HepG2 (cell line): ENCODE data around the gene ZNF747. TPM values are rescaled to one million over a fixed set of nuclear protein-coding genes. Genes with fewer than 3 reads are reported as not detected.

Experiments used
- BRD4 ChIP-seq: sonication (generic); formaldehyde crosslinking; IDR thresholded peaks from 2 replicates; pipeline ENCODE4 v1.4.0; 2020; ENCODE audit warnings: missing genetic modification reagents
- MIER2 ChIP-seq: IDR thresholded peaks from 2 replicates; pipeline ENCODE4 v1.6.1; 2016; ENCODE audit warnings: missing biosample characterization, missing genetic modification reagents
- NCOA2 ChIP-seq: sonication (generic); formaldehyde crosslinking; IDR thresholded peaks from 2 replicates; pipeline ENCODE4 v1.8.0; 2022; ENCODE audit warnings: inconsistent platforms
- POLR2A ChIP-seq, 2 experiments: IDR thresholded peaks; 2 replicates each; pipeline ENCODE4 v1.6.1; 2011; ENCODE audit warnings: low read depth in 2 of 2, low read length in 2 of 2, mild to moderate bottlenecking in 1 of 2, moderate library complexity in 1 of 2; ENCODE audit not compliant: insufficient read depth in 1 of 2
- REL ChIP-seq: sonication (generic); formaldehyde crosslinking; conservative IDR thresholded peaks from 2 replicates; pipeline ENCODE4 v1.8.0; 2022; ENCODE audit warnings: mild to moderate bottlenecking, missing genetic modification reagents, moderate library complexity
- SCMH1 ChIP-seq: sonication (generic); formaldehyde crosslinking; IDR thresholded peaks from 2 replicates; pipeline ENCODE4 v1.9.0; 2021; ENCODE audit warnings: missing genetic modification reagents, mild to moderate bottlenecking, borderline replicate concordance
- SMARCE1 ChIP-seq: fragments of 450-650 bp; IDR thresholded peaks from 2 replicates; pipeline ENCODE4 v1.6.1; 2017; ENCODE audit warnings: borderline replicate concordance
- SSRP1 ChIP-seq: IDR thresholded peaks from 2 replicates; pipeline ENCODE4 v1.6.1; 2016; ENCODE audit warnings: control low read depth
- TBX3 ChIP-seq: fragments of 450-650 bp; IDR thresholded peaks from 2 replicates; pipeline ENCODE4 v1.6.1; 2017; ENCODE audit warnings: antibody characterized with exemption, mild to moderate bottlenecking, inconsistent platforms, borderline replicate concordance
- TMF1 ChIP-seq: sonication (generic); formaldehyde crosslinking; IDR thresholded peaks from 2 replicates; pipeline ENCODE4 v1.8.1; 2022; ENCODE audit warnings: low read depth, missing genetic modification reagents
- ZFP41 ChIP-seq: sonication (generic); formaldehyde crosslinking; IDR thresholded peaks from 2 replicates; pipeline ENCODE4 v1.4.0; 2020; ENCODE audit warnings: mild to moderate bottlenecking, missing genetic modification reagents, borderline replicate concordance
- ZFX ChIP-seq: sonication (generic); formaldehyde crosslinking; IDR thresholded peaks from 2 replicates; pipeline ENCODE4 v1.4.0; 2020; ENCODE audit warnings: mild to moderate bottlenecking, low read depth, missing genetic modification reagents, moderate library complexity
- ZKSCAN5 ChIP-seq: sonication (generic); formaldehyde crosslinking; IDR thresholded peaks from 2 replicates; pipeline ENCODE4 v1.5.1; 2020; ENCODE audit warnings: mild to moderate bottlenecking, missing genetic modification reagents
- ZNF263 ChIP-seq: sonication (generic); formaldehyde crosslinking; IDR thresholded peaks from 2 replicates; pipeline ENCODE4 v1.4.0; 2020; ENCODE audit warnings: missing genetic modification reagents
- ZNF337 ChIP-seq: sonication (generic); formaldehyde crosslinking; IDR thresholded peaks from 2 replicates; pipeline ENCODE4 v1.5.1; 2020; ENCODE audit warnings: missing genetic modification reagents, low read depth, mild to moderate bottlenecking, borderline replicate concordance
- ZNF724P ChIP-seq: sonication (generic); formaldehyde crosslinking; IDR thresholded peaks from 2 replicates; pipeline ENCODE4 v1.8.0; 2022; ENCODE audit warnings: missing genetic modification reagents, borderline replicate concordance
- ZNF790 ChIP-seq: sonication (generic); formaldehyde crosslinking; IDR thresholded peaks from 2 replicates; pipeline ENCODE4 v1.8.0; 2022; ENCODE audit warnings: missing genetic modification reagents, mild to moderate bottlenecking, borderline replicate concordance
- polyA plus RNA-seq, 8 experiments: library from polyadenylated mRNA; depleted of rRNA in 3 of 8; stranded (reverse) in 7 of 8; unstranded in 1 of 8; fragments of >200 nt; fragmentation: Illumina TruSeq in 4 of 8; extraction: Trizol in 4 of 8; gene quantifications; 2 replicates each; pipeline versions ENCODE4 v1.2.1 to v1.2.3, GENCODE V29; 2011 to 2016; ENCODE audit warnings: low read depth in 4 of 8, missing spikeins in 1 of 8, mixed read lengths in 1 of 8; ENCODE audit not compliant: insufficient read depth in 1 of 8
- total RNA-seq, 5 experiments: library from RNA; depleted of rRNA; stranded (reverse); fragments of >200 nt; fragmentation: Illumina TruSeq; extraction: Trizol; gene quantifications; 2 replicates each; pipeline ENCODE4 v1.2.3, GENCODE V29; 2016; ENCODE audit warnings: low read depth in 1 of 5
- TF ChIP-seq, protein P1 (sequence below): sonication (generic); formaldehyde crosslinking; IDR thresholded peaks from 2 replicates; pipeline ENCODE4 v1.5.0; 2020; ENCODE audit warnings: mild to moderate bottlenecking, missing genetic modification reagents, borderline replicate concordance
- TF ChIP-seq, protein P2 (sequence below): sonication (generic); formaldehyde crosslinking; IDR thresholded peaks from 2 replicates; pipeline ENCODE4 v1.4.0; 2020; ENCODE audit warnings: missing genetic modification reagents, borderline replicate concordance
- TF ChIP-seq, protein P3 (sequence below): sonication (generic); formaldehyde crosslinking; IDR thresholded peaks from 2 replicates; pipeline ENCODE4 v1.4.0; 2020; ENCODE audit warnings: missing genetic modification reagents
- TF ChIP-seq, protein P4 (sequence below): sonication (generic); formaldehyde crosslinking; conservative IDR thresholded peaks from 2 replicates; pipeline ENCODE4 v1.8.0; 2022; ENCODE audit warnings: mild to moderate bottlenecking, moderate library complexity, missing genetic modification reagents
- TF ChIP-seq, protein P5 (sequence below): IDR thresholded peaks from 2 replicates; pipeline ENCODE4 v1.6.1; 2016; ENCODE audit warnings: mild to moderate bottlenecking, missing biosample characterization, missing genetic modification reagents

Gene ZNF747
- total and polyA plus RNA-seq, 2 of the 13 experiments (the other 11 are each of a cell fraction or from before 2014, with no cell fraction given) = 7.2 to 10.2 TPM

DNA sequence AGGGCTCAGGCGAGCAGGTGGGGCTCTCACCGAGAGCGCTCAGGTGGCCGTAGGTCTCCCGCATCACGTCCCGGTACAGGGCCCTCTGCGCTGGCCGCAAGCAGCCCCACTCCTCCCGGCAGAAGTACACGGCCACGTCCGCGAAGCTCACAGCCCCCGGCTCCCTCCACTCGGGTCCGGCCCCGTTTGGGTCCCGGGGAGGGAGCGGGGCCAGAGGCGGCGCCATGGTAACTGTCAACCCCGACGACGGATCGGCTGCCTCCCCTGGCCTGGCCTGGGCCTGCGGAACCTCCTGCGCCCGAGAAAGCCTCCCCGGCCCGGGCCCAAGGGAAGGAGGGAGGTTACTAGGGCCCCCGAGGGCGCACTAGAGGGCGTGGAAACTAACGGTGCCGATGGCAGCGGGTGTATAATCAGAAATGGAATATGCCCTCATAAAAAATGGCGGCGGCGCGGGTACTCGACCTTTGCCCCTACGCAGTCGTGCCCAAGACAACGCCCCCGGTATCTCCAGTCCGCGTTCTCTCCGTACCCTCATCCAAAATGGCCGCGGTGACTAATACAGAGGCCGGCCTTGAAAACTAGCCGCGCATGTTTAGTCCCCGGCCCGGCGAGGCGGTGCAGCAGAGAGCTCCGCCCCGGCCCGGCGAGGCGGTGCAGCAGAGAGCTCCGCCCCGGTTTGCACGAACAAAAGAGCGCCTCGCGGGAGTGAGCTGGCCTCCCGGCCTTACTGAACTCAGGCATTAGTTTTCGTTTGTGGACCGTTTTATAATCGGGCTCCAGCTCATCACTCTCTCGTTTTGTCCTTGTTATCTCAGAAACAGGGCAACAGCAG lies 23.5 kb upstream of the ZNF747 start, which contains the start of gene ZNF764 (continued):
- TF ChIP-seq, protein P1, sequence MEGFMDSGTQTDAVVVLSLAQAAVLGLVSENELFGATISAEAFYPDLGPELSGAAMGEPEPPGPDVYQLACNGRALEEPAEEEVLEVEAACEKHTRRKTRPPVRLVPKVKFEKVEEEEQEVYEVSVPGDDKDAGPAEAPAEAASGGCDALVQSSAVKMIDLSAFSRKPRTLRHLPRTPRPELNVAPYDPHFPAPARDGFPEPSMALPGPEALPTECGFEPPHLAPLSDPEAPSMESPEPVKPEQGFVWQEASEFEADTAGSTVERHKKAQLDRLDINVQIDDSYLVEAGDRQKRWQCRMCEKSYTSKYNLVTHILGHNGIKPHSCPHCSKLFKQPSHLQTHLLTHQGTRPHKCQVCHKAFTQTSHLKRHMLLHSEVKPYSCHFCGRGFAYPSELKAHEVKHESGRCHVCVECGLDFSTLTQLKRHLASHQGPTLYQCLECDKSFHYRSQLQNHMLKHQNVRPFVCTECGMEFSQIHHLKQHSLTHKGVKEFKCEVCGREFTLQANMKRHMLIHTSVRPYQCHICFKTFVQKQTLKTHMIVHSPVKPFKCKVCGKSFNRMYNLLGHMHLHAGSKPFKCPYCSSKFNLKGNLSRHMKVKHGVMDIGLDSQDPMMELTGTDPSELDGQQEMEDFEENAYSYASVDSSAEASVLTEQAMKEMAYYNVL (CRISPR knock-in tag) = peak; percentile 72; the same call in 1 of the 2 replicates
- TF ChIP-seq SSRP1 = no peak
- TF ChIP-seq ZNF724P (CRISPR knock-in tag) = no peak
- TF ChIP-seq ZKSCAN5 (CRISPR knock-in tag) = no peak
- TF ChIP-seq NCOA2 (CRISPR knock-in tag) = peak; percentile 28
- TF ChIP-seq MIER2 (CRISPR knock-in tag) = peak; percentile 58; the same call in 1 of the 2 replicates
- TF ChIP-seq SCMH1 = no peak
- TF ChIP-seq, protein P2, sequence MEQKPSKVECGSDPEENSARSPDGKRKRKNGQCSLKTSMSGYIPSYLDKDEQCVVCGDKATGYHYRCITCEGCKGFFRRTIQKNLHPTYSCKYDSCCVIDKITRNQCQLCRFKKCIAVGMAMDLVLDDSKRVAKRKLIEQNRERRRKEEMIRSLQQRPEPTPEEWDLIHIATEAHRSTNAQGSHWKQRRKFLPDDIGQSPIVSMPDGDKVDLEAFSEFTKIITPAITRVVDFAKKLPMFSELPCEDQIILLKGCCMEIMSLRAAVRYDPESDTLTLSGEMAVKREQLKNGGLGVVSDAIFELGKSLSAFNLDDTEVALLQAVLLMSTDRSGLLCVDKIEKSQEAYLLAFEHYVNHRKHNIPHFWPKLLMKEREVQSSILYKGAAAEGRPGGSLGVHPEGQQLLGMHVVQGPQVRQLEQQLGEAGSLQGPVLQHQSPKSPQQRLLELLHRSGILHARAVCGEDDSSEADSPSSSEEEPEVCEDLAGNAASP (CRISPR knock-in tag) = peak; percentile 66
- TF ChIP-seq ZNF790 (CRISPR knock-in tag) = peak; percentile 49; the same call in 1 of the 2 replicates
- 0 out of 2 replicates have a peak, but pooled peaks have one; percentile 19 for TF ChIP-seq ZNF263 (CRISPR knock-in tag)
- TF ChIP-seq, protein P3, sequence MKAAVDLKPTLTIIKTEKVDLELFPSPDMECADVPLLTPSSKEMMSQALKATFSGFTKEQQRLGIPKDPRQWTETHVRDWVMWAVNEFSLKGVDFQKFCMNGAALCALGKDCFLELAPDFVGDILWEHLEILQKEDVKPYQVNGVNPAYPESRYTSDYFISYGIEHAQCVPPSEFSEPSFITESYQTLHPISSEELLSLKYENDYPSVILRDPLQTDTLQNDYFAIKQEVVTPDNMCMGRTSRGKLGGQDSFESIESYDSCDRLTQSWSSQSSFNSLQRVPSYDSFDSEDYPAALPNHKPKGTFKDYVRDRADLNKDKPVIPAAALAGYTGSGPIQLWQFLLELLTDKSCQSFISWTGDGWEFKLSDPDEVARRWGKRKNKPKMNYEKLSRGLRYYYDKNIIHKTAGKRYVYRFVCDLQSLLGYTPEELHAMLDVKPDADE (CRISPR knock-in tag) = no peak
- TF ChIP-seq, protein P4, sequence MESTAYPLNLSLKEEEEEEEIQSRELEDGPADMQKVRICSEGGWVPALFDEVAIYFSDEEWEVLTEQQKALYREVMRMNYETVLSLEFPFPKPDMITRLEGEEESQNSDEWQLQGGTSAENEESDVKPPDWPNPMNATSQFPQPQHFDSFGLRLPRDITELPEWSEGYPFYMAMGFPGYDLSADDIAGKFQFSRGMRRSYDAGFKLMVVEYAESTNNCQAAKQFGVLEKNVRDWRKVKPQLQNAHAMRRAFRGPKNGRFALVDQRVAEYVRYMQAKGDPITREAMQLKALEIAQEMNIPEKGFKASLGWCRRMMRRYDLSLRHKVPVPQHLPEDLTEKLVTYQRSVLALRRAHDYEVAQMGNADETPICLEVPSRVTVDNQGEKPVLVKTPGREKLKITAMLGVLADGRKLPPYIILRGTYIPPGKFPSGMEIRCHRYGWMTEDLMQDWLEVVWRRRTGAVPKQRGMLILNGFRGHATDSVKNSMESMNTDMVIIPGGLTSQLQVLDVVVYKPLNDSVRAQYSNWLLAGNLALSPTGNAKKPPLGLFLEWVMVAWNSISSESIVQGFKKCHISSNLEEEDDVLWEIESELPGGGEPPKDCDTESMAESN (CRISPR knock-in tag) = peak; percentile 89; the same call in 1 of the 2 replicates
- TF ChIP-seq, protein P5, sequence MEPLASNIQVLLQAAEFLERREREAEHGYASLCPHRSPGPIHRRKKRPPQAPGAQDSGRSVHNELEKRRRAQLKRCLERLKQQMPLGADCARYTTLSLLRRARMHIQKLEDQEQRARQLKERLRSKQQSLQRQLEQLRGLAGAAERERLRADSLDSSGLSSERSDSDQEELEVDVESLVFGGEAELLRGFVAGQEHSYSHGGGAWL (CRISPR knock-in tag) = peak; percentile 65; the same call in 1 of the 2 replicates
- TF ChIP-seq ZNF337 (CRISPR knock-in tag) = no peak; the same call in 1 of the 2 replicates
- no peak; the same call in 1 of the 2 replicates for TF ChIP-seq TMF1 (CRISPR knock-in tag)
- peak; percentile 80 to 90 for TF ChIP-seq POLR2A (IDR thresholded peaks at IDR 0.05; ENCODE audit: insufficient read depth in 1 of 2, low read depth in 2 of 2, low read length in 2 of 2)
- peak; percentile 98 for TF ChIP-seq ZFX (CRISPR knock-in tag)
- peak; percentile 87; the same call in 1 of the 2 replicates for TF ChIP-seq REL
- TF ChIP-seq ZFP41 (CRISPR knock-in tag) = no peak; the same call in 1 of the 2 replicates
- no peak for TF ChIP-seq SMARCE1
- no peak; the same call in 1 of the 2 replicates for TF ChIP-seq TBX3
- peak; percentile 63 for TF ChIP-seq BRD4 (CRISPR knock-in tag)
